GM19328 (cell line): ENCODE results near the gene PERM1.

Experiments used
- ATAC-seq: cut with Tn5 transposase; IDR thresholded peaks from one replicate; pipeline ENCODE4 v1.9.1; 2021; ENCODE audit warnings: mild to moderate bottlenecking, moderate library complexity; ENCODE audit not compliant: unreplicated experiment

The PERM1 gene

GRCh38 chr1:936348-937264 lies 45.3 kb downstream of the PERM1 start:
- no peak for ATAC-seq

- no peak for ATAC-seq
Observed at GRCh38 chr1:935751-936231, 46.1 kb downstream of the PERM1 start.

GRCh38 chr1:934991-935750 lies 46.7 kb downstream of the PERM1 start:
- no peak for ATAC-seq

GRCh38 chr1:933603-933940 lies 48.3 kb downstream of the PERM1 start:
- ATAC-seq, result no peak

- ATAC-seq, result no peak
Observed at GRCh38 chr1:932776-933602, 48.9 kb downstream of the PERM1 start.

DNA sequence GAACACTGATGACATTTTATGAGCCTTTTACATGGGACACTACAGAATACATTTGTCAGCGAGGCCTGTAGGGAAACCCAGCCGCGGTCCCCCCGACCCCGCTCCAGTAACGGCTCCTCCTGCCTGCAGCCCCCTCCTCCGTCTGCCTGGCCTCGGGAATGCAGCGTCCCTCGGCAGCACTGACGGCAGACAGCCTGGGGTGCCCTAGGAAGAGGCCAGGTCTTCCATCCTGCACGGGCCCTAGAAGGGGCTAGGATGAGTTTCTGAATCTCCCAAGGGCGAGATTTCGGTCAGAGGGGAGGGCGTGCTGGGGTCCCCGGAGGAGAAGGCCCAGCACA lies 49.8 kb downstream of the PERM1 start:
- no peak for ATAC-seq

DNA sequence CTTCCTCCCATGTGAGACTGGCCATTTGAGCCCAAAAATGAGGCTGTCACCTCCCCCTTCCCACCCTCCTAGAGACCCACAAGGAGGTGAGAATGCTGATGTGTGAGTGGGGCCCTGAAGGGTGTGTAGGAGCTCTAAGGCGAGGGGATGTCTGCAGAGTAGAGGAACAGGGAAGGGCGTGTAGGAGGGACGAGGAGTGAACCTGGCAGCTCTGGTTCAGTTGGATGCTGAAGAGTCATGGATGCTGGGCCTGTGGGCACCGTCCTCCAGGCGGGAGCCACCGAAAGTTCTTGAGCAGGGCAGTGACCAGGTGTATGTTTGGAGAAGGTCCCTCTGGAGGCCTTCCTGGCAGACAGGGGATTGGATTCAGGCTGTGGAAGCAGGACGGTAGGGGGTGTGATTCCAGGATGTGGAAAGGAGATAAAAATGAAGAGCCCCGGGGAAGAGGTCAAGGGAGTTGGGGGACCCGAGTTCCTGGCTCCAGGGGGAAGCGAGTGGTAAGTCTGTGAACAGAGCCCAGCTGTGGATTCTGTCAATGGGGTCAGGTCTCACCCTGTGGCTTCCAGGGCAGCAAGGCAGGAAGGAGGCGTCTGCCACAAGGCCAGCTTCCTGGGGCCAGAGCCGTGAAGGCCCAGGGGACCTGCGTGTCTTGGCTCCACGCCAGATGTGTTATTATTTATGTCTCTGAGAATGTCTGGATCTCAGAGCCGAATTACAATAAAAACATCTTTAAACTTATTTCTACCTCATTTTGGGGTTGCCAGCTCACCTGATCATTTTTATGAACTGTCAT lies 50.3 kb downstream of the PERM1 start:
- no peak for ATAC-seq

GRCh38 chr1:930633-931138 lies 51.2 kb downstream of the PERM1 start:
- no peak for ATAC-seq

- no peak for ATAC-seq
Observed at GRCh38 chr1:929712-930632, 51.9 kb downstream of the PERM1 start.

- ATAC-seq, result no peak
Observed at GRCh38 chr1:928825-929661, 52.9 kb downstream of the PERM1 start.

DNA sequence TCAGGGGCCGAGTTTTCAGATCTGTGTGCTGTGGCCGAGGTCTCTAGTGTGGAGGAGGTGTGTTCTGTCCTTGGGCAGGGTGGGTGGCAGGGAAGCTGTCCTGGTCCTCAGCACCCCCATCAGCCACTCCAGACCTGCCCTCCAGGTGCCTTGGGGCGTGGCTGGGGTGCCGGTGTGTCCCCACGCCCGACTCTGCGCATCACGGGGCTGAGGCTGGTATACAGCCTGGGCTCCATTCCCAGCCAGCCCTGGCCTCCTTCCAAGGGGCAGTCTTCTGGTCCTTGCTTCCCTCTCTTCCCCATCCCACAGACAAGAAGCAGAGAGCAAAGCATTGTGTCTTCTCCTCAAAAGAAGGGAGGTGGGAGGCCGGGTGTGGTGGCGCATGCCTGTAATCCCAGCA lies 54.1 kb downstream of the PERM1 start:
- ATAC-seq, result no peak

DNA sequence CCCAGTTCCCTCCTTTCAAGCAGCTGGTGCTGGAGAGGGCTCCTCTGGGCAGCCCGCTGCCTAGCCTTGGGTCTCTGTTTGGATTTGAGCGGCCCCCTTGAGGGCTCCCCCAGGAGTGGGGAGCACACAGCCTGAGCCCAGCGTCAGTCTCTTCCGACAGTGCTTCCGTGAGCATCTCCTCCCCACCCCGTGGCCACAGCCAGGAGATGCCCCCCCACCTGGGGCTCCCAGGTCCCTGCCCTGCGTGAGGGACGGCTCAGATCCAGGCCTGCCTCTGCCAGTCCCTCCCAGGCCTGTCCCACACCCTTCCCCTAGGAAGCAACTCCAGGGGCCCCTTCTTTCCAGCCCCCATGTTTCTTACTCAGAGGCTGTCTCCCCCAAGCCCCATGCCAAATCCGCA lies 54.7 kb downstream of the PERM1 start:
- ATAC-seq, result no peak

DNA sequence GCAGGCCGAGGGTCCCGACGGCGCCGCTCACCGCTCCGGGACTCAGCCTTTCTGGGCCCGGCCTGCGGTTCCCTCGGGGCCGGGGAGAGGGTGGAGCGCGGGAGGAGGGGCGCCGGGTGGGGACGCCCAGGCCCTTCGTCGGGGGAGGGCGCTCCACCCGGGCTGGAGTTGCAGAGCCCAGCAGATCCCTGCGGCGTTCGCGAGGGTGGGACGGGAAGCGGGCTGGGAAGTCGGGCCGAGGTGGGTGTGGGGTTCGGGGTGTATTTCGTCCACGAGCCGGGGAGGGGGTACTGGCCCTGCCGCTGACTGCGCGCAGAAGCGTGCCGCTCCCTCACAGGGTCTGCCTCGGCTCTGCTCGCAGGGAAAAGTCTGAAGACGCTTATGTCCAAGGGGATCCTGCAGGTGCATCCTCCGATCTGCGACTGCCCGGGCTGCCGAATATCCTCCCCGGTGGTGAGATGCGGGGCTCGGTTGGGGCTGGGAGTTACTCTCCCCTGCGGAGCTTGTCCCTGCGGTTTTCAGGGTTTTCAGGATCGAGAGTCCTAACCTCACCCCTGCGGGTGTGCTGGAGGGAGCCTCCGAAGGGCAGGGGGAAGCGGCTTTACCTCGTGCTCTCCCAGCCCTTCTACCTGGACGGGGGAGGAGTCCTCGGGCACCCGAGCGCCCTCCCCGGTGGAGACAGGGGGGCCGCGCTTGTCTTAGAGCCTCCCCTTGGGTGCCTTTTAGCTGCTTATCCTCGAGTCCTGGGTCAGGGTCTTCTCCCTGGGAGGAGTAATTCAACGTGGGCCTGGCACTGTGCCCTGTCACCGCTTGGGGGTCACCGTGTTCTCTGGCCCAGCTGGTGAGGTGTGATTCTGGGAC lies 56.1 kb downstream of the PERM1 start:
- ATAC-seq, result no peak
